LNCaP clone FGC (cell line): ENCODE results near the gene SLU7.

ENCODE experiments used
- DNase-seq: peaks from one replicate; pipeline ENCODE4 v3.0.0-alpha.2; 2011; ENCODE audit warnings: low read depth
- H3K4me3 ChIP-seq: 2 replicates; pipeline ENCODE4 v1.5.1; 2011; ENCODE audit warnings: mild to moderate bottlenecking, low read depth, low read length, control low read depth
- TF ChIP-seq, protein P1 (sequence below): IDR thresholded peaks from 2 replicates; pipeline ENCODE4 v1.5.1; 2012; ENCODE audit warnings: mild to moderate bottlenecking; ENCODE audit not compliant: control insufficient read depth, insufficient read depth; ENCODE audit errors: extremely low read depth

Gene SLU7

DNA sequence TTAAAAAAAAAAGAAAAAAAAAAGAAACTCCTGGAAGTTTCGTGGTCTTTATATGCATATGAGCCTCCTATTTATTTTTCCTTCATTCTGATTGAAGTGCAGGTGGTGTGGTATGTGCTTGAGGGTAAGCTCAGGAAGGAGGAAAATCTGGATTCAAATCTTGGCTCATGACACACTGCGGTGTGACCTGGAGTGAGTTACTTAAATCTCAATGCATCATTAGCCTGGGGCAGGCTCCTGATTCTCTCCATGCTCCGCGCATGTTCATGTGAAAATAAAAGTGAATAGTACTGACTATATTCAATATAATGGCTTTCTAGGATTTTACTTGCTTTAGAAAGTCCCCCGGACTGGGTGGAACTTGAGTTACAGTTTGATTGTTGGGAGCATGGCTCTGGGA lies 38.4 kb upstream of the SLU7 start:
- TF ChIP-seq, protein P1, sequence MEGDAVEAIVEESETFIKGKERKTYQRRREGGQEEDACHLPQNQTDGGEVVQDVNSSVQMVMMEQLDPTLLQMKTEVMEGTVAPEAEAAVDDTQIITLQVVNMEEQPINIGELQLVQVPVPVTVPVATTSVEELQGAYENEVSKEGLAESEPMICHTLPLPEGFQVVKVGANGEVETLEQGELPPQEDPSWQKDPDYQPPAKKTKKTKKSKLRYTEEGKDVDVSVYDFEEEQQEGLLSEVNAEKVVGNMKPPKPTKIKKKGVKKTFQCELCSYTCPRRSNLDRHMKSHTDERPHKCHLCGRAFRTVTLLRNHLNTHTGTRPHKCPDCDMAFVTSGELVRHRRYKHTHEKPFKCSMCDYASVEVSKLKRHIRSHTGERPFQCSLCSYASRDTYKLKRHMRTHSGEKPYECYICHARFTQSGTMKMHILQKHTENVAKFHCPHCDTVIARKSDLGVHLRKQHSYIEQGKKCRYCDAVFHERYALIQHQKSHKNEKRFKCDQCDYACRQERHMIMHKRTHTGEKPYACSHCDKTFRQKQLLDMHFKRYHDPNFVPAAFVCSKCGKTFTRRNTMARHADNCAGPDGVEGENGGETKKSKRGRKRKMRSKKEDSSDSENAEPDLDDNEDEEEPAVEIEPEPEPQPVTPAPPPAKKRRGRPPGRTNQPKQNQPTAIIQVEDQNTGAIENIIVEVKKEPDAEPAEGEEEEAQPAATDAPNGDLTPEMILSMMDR = no peak
- DNase-seq = no peak
- H3K4me3 ChIP-seq = no peak overlapping the region

DNA sequence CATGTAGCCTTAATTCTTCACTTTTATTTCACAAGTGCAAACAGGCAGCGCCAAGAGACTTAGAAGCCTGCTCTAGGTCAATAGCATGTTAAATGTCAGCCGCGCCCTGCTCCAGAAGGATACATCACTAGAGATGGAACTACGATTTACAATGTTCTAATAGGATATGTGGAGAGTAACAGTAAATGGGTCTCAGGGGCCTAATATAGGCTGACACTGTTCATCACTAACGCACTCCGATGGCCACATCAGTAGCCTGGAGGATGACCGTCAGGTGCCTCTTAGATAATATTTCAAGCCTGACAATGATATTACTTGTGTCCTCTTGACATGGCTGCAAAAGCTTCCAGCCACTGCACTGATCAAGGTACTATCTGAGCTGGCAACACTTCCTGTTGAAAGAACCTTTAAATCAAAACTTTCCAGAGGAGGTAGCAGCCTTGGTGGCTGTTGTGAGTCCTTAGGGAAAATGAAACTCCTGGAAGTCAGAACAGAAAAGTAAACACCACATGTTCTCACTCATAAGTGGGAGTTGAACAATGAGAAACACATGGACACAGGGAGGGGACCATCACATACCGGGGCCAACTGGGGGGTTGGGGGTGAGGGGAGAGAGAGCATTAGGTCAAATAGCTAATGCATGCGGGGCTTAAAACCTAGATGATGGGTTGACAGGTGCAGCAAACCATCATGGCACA lies 37.7 kb upstream of the SLU7 start:
- H3K4me3 ChIP-seq = no peak overlapping the region
- TF ChIP-seq, protein P1 = no peak
- DNase-seq = no peak

DNA sequence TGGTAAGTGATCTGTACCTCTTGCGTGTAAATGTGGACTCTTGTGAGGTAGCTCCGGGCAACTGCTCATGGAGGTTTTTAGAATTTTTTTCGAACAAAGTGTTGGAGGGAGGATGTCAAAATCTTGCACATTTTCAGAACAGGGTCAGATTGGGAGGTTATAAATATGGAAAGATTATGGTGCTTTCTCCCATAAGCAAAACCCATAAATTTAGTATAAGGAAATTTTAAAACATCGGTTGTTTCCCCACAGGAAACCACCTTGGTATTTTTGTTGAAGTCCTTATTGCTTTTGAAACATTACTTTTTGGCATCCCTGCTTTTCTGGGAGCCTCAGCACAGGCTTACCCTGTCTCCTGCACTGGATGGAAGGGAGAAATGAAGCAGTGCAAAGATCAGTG lies 36.7 kb upstream of the SLU7 start:
- DNase-seq = no peak
- TF ChIP-seq, protein P1 = no peak
- H3K4me3 ChIP-seq = no peak overlapping the region

DNA sequence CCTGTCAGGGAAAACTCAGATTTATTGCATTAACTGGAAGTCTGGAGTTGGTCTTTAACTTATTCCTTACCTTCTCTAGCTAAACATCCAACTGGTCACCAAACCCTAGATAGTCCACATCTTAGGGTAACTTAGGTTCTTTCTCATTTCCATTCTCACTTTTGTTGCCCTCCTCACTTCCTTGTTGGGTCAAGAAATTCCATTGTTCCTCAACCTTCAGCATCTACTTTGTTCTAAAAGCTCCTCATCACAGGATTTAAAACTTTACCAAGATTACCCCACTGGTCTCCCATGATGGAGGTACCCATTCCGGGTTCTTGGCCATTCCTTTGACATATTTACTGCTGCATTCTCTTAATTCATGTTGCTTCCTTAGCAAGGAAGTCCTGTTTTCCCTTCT lies 34.9 kb upstream of the SLU7 start:
- no peak for DNase-seq
- no peak overlapping the region for H3K4me3 ChIP-seq
- TF ChIP-seq, protein P1 = no peak

DNA sequence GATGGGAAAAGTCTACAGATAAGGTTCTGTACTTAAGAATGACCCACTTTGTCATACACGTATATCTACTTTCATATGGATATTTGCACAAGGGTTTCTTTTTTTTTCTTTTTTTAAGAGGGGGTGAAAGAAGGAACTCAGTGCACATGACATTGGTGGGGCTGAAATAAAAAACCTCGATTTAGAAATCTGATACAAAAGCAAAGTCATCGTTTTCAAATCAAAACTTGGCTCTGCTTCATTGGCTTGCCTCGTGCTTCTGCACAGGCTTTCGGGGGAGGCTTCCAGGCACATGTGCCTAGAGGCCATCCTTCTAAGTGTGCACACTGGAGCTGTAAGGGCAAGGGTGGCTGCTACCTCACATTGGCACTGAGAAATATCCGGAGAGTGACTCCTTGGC lies 33.9 kb upstream of the SLU7 start:
- no peak for DNase-seq
- TF ChIP-seq, protein P1 = no peak
- no peak overlapping the region for H3K4me3 ChIP-seq

DNA sequence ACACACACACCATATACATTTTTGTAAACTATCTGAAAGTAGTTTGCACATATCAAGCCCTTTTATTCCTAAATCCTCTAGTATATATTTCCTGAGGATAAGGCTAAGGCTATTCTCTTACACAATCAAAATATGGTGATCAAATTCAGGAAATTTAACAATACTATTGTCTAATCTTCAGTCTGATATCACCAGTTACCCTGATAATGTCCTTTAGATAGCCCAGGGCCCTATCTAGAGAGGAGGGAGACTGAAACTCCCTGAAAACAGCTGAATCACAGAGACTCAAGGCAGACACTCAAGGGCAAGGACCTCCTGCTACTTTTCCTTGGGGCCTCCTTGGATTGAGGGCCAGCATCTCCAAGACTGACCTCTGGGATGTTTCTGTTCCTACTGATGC lies 33.2 kb upstream of the SLU7 start:
- TF ChIP-seq, protein P1 = no peak

DNA sequence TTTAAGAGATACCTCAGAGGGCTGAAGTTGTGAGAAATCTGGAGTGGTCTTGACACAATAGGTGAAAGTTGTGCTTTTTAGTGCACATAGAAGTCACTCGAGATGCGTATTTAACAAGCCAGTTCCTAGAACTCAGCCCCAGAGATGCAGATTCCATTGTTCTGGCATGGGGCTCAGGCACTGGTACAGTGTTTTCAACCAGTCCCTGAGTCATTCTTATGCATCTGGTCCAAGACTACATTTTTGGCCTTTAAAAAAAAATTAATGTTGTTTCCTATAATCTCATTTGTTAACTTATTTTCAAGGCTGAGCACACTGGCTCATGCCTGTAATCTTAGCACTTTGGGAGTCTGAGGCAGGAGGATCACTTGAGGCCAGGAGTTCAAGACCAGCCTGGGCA lies 32.4 kb upstream of the SLU7 start:
- DNase-seq = no peak
- no peak overlapping the region for H3K4me3 ChIP-seq
- TF ChIP-seq, protein P1 = no peak

More for the DNA sequence above, 33.2 kb upstream of the SLU7 start:
- no peak for DNase-seq
- no peak overlapping the region for H3K4me3 ChIP-seq
